ENCODE measurements around the gene ZNF891. TPM values are rescaled to one million over a fixed set of nuclear protein-coding genes. Genes with fewer than 3 reads are reported as not detected.
A peak's percentile ranks its signal among the peaks of the same experiment; 100 is the strongest.

Gene ZNF891
- total and polyA plus RNA-seq, 2 of the 13 experiments (the other 11 are each of a cell fraction or from before 2014, with no cell fraction given) = 1.3 to 2.1 TPM

DNA sequence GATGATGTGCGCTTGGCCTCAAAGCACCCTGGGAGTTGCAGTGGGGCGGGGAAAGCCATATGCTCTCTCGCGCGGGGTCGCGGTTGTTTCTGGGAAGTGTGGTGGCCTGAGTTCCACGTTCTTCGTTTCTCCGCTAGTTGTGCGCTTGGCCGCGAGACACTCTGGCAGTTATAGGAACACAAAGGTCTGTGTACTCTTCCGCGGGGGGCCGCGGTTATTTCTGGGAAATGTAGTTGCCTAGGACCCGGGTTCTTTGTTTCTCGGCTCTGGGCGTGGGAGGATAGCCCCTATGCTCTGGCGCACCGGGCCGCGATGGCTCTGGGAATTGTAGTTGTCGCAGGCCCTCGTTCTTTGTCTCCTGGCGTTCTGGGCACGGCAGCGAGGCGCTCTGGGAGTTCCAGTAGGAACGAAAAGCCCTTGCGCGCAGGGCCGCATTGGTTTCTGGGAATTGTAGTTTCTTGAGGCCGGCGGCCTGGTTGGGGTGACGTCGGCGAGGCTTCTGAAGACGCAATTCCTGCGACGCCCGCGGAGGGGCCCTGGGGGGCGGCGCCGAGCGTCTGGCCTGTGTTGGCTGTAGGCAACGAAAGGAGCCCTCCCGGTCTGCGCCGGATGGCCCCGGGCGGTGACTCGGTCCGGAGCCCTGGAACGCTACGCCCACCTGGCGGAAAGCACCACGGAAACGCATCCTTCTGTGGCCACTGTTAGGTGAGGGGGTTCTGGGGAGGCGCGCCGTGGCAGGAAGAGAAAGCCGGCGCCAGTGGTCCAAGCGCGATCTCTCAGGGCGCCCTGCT is 49.5 kb downstream of the ZNF891 start, which contains the start of gene ZNF140 (continued):
- TF ChIP-seq MTA3 (CRISPR knock-in tag; IDR thresholded peaks at IDR 0.05) = no peak
- peak; percentile 90 for TF ChIP-seq CREB1 (IDR thresholded peaks at IDR 0.05)
- TF ChIP-seq CREB1 (CRISPR knock-in tag; IDR thresholded peaks at IDR 0.05) = peak; percentile 93
- TF ChIP-seq REPIN1 (CRISPR knock-in tag; IDR thresholded peaks at IDR 0.05; ENCODE audit: borderline replicate concordance, low read depth) = no peak; the same call in 1 of the 2 replicates
- TF ChIP-seq CENPBD1 (CRISPR knock-in tag; IDR thresholded peaks at IDR 0.05; ENCODE audit: borderline replicate concordance, low read depth) = no peak
- no peak for TF ChIP-seq ARID2 (CRISPR knock-in tag; IDR thresholded peaks at IDR 0.05; ENCODE audit: borderline replicate concordance)
- TF ChIP-seq TAF1 (CRISPR knock-in tag; IDR thresholded peaks at IDR 0.05) = peak; percentile 57; the same call in 1 of the 2 replicates
- no peak for TF ChIP-seq RFX3 (CRISPR knock-in tag; IDR thresholded peaks at IDR 0.05)
- TF ChIP-seq, protein P1, sequence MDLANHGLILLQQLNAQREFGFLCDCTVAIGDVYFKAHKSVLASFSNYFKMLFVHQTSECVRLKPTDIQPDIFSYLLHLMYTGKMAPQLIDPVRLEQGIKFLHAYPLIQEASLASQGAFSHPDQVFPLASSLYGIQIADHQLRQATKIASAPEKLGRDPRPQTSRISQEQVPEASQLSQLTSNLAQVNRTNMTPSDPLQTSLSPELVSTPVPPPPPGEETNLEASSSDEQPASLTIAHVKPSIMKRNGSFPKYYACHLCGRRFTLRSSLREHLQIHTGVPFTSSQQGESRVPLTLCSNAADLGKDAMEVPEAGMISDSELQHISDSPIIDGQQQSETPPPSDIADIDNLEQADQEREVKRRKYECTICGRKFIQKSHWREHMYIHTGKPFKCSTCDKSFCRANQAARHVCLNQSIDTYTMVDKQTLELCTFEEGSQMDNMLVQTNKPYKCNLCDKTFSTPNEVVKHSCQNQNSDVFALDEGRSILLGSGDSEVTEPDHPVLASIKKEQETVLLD (CRISPR knock-in tag; IDR thresholded peaks at IDR 0.05; ENCODE audit: low read depth) = peak; percentile 64; the same call in 1 of the 2 replicates
- no peak for TF ChIP-seq RARA (CRISPR knock-in tag; IDR thresholded peaks at IDR 0.05)
- no peak for TF ChIP-seq ZBTB1 (CRISPR knock-in tag; IDR thresholded peaks at IDR 0.05; ENCODE audit: borderline replicate concordance)
- TF ChIP-seq, protein P2, sequence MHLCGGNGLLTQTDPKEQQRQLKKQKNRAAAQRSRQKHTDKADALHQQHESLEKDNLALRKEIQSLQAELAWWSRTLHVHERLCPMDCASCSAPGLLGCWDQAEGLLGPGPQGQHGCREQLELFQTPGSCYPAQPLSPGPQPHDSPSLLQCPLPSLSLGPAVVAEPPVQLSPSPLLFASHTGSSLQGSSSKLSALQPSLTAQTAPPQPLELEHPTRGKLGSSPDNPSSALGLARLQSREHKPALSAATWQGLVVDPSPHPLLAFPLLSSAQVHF (CRISPR knock-in tag; IDR thresholded peaks at IDR 0.05) = no peak
- TF ChIP-seq ZFYVE20 (CRISPR knock-in tag; IDR thresholded peaks at IDR 0.05; ENCODE audit: borderline replicate concordance, low read depth) = no peak
- TF ChIP-seq POGZ (CRISPR knock-in tag; IDR thresholded peaks at IDR 0.05) = peak; percentile 7
- peak; percentile 77 for TF ChIP-seq ZNF784 (CRISPR knock-in tag; IDR thresholded peaks at IDR 0.05; ENCODE audit: borderline replicate concordance)
- 0 out of 2 replicates have a peak, but pooled peaks have one; percentile 33 for TF ChIP-seq ZNF335 (CRISPR knock-in tag; IDR thresholded peaks at IDR 0.05)
- TF ChIP-seq REXO4 (CRISPR knock-in tag; IDR thresholded peaks at IDR 0.05; ENCODE audit: borderline replicate concordance) = no peak
- peak; percentile 69 for TF ChIP-seq ZMAT3 (CRISPR knock-in tag; conservative IDR thresholded peaks at IDR 0.05)
- TF ChIP-seq IRX3 (CRISPR knock-in tag; IDR thresholded peaks at IDR 0.05; ENCODE audit: borderline replicate concordance, low read depth) = no peak
- TF ChIP-seq, protein P3, sequence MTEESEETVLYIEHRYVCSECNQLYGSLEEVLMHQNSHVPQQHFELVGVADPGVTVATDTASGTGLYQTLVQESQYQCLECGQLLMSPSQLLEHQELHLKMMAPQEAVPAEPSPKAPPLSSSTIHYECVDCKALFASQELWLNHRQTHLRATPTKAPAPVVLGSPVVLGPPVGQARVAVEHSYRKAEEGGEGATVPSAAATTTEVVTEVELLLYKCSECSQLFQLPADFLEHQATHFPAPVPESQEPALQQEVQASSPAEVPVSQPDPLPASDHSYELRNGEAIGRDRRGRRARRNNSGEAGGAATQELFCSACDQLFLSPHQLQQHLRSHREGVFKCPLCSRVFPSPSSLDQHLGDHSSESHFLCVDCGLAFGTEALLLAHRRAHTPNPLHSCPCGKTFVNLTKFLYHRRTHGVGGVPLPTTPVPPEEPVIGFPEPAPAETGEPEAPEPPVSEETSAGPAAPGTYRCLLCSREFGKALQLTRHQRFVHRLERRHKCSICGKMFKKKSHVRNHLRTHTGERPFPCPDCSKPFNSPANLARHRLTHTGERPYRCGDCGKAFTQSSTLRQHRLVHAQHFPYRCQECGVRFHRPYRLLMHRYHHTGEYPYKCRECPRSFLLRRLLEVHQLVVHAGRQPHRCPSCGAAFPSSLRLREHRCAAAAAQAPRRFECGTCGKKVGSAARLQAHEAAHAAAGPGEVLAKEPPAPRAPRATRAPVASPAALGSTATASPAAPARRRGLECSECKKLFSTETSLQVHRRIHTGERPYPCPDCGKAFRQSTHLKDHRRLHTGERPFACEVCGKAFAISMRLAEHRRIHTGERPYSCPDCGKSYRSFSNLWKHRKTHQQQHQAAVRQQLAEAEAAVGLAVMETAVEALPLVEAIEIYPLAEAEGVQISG (CRISPR knock-in tag; IDR thresholded peaks at IDR 0.05) = peak; percentile 93
- no peak for TF ChIP-seq TEF (CRISPR knock-in tag; IDR thresholded peaks at IDR 0.05)
- TF ChIP-seq SYNCRIP (IDR thresholded peaks at IDR 0.05; ENCODE audit: insufficient read depth, low read depth, low read length) = no peak
- TF ChIP-seq SRY (CRISPR knock-in tag; IDR thresholded peaks at IDR 0.05) = no peak

Measured in HepG2 (cell line).